Vagina (tissue), 2 donors: Measurements from ENCODE around the gene DACH2.

Experiments
- POLR2A ChIP-seq, 2 donors: fragments of 450-650 bp; IDR thresholded peaks; one replicate each; pipeline ENCODE4 v1.6.1; 2017; ENCODE audit warnings: antibody characterized with exemption in 2 of 2, mild to moderate bottlenecking in 2 of 2, moderate library complexity in 2 of 2
- TF ChIP-seq, protein P1 (sequence below), 3 experiments: fragments of 450-650 bp in 2 of 3; fragments of 200-600 bp in 1 of 3; sonication (generic) in 1 of 3; IDR thresholded peaks; one replicate each; pipeline ENCODE4 v1.5.1; 2017 to 2019; ENCODE audit warnings: antibody characterized with exemption in 3 of 3, mild to moderate bottlenecking in 2 of 3, moderate library complexity in 2 of 3

DNA sequence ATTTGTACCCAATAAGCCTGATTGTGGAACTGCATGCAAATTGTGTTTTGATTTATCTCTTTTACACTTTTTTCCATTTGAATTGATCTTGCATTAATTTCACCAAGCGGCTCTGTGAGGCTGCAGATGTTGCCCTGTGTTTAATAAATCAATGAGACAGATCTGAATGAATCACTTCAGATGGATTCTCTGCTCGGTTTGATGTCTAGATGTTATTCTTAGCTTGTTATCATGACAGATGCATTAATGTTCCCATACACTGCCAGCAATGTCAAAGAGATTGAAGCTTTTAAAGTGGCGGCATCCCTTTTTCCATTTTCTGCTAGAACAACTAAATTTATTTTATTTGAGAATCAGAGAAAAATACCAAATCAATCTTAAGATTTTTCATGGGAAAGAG, 6.3 kb downstream of the DACH2 start:
- TF ChIP-seq, protein P1, sequence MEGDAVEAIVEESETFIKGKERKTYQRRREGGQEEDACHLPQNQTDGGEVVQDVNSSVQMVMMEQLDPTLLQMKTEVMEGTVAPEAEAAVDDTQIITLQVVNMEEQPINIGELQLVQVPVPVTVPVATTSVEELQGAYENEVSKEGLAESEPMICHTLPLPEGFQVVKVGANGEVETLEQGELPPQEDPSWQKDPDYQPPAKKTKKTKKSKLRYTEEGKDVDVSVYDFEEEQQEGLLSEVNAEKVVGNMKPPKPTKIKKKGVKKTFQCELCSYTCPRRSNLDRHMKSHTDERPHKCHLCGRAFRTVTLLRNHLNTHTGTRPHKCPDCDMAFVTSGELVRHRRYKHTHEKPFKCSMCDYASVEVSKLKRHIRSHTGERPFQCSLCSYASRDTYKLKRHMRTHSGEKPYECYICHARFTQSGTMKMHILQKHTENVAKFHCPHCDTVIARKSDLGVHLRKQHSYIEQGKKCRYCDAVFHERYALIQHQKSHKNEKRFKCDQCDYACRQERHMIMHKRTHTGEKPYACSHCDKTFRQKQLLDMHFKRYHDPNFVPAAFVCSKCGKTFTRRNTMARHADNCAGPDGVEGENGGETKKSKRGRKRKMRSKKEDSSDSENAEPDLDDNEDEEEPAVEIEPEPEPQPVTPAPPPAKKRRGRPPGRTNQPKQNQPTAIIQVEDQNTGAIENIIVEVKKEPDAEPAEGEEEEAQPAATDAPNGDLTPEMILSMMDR (IDR thresholded peaks at IDR 0.05), result no peak
- no peak for TF ChIP-seq POLR2A (IDR thresholded peaks at IDR 0.05)
